HTERT RPE-1 (cell line): ENCODE results near the gene POLDIP2.
"Not testable (repeated sequence)": the region's sequence is repeated elsewhere in the genome, so short reads cannot be mapped to it uniquely, and the experiment has no call there.

Experiments used
- in situ Hi-C: fragments of 300-500 bp; cut with MboI; formaldehyde crosslinking; loops from 4 replicates; pipeline ENCODE4 v1.14.3; 2020; ENCODE audit warnings: low sequenced_read_pairs

The POLDIP2 gene

DNA sequence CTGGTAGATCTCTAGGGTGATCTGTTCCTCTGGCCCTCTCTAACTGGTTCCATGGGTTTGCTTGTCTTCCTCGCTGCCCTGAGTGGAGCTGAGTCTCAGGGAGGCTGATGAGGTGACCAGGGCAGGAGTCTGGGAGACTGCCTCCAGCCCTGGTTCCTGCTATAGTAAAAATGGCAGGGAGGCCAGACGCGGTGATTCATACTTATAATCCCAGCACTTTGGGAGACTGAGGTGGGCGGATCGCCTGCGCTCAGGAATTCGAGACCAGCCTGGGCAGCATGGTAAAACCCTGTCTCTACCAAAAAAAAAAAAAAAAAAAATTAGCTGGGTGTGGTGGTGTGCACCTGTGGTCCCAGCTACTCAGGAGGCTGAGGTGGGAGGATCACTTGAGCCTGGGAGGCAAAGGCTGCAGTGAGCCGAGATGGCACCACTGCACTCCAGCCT is 18.5 kb downstream of the POLDIP2 start:
- in situ Hi-C loops, result not testable (repeated sequence)

DNA sequence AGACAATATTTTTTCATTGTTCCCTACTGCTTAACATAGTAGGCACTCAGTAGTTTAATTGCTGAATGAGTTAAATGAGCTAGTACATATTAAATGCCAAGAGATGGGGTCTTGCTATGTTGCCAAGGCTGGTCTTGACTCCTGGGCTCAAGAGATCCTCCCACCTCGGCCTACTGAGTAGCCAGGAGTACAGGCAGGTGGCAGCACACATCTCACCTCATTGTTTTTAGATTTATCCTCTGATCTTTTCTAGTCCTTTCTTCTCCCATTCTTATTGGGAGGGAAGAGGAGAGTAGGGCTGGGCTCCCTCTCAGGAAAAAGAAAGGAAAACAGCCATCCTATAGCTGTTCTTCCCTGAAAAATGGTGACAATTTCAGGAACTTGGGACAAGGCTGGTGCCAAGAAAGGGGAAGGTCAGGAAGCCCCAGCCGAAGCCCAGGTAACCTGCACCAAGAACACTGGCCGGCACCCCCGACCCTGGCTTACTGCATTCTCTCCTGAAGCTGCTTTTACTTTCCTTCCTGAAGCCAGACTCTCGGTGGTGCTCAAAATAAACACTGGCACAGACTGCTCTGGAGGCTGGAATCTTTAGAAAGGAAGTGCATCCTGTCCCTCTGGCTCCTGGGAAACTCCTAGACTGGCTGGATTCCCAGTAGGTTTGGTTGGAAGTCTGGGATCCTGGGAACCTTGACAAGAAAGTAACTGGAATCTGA is 19.1 kb downstream of the POLDIP2 start:
- in situ Hi-C loops, result no loop called here

DNA sequence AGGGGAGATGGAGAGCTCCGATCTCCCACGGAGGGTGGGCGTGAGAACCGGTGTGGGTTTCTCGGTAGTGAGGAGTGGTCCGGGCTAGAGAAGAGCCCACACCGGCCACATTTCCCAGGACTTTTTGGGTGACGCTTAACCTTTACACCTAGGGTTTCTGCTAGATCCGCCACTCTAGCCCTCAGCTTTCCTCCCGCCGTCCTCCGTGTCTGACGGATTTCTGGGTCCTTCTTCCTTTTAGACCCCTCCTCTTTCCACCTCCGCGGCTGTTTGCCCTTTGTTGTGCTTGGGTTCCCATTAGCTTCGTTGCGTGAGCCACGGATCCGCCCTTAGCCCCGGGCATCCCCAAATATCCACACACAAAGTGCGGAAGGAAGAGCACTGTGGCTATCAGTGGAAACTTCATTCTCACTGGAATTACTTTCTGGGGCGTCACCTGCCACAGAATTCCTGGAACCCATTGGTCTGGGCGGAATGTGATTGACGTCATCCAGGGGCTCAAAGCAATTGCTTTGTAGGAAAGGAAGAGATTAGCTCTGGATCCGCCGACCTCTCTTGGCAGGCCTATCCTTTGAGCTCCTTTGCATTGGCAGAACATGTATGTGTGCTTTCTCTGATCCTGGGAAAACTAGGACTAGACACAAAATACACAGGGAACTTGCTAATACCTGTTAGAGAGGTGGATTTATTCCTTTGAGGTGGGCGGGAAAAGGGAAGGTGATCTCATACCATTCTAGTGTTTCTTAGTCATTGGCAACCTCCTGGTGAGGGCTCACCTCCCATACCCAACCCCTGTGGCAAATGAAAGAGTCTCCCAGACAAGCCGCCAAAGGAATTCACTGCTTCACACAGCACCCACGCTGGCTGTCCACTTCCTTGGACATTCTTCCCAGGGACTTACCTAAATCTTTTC is 21.1 kb downstream of the POLDIP2 start:
- in situ Hi-C loops, result no loop called here

- in situ Hi-C loops, result no loop called here
These were observed 21.9 kb downstream of the POLDIP2 start, which contains the start of the genes IFT20 and TNFAIP1 for GRCh38 chr17:28335201-28335958. Gene IFT20, minus strand, starts transcription at chr17:28335472. Its CDS starts 3,487 bp downstream, at chr17:28331985. Gene TNFAIP1, plus strand, starts transcription at chr17:28335761. Its CDS starts 3,761 bp downstream, at chr17:28339522.

GRCh38 chr17:28334666-28335200 is 22.6 kb downstream of the POLDIP2 start:
- in situ Hi-C loops, result no loop called here

DNA sequence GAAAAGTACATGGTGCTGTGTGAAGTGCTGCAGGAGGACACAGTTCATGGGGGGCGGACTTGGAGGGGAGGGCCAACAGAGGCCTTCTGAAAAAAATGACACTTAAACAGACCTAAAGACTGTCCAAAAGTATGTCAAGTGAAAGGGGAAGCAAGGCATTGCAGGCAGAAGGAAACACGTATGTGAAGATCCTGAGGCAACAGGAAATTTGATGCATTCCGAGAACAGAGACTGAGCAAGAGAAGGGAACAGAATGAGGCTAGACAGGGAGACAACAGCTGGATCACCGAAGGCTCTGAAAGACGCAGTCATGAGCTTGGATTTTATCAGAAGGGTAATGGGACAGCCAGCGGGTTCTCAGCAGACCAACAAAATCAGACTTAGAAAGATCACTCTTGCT is 23.2 kb downstream of the POLDIP2 start:
- in situ Hi-C loops, result no loop called here

- in situ Hi-C loops, result no loop called here
These were observed 24.1 kb downstream of the POLDIP2 start for GRCh38 chr17:28333083-28333746.

DNA sequence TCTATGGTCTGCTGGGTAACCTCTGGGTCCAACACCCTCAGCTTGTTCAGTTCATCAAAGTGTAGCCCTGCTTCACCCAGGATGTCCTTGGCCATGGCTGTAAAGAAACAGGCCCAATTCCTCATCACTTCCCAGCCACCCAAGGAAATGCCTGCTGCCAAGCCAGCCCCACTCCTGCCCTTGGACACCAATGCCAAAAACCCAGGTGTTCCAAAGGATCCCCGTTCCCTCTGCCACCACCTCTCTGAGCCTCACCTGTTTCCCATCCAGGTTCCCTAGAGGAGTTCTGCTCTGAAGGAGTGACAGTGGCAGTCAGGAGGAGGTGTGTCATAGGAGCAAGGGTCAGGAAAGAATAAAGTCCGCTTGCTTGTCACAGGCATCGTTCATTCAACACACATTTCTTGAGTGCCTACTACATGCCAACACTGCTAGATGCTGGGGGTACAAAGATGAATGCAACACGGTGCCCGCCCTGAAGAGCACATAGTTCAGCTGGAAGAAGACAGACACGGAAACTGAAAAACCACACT is 25.4 kb downstream of the POLDIP2 start:
- in situ Hi-C loops, result no loop called here

DNA sequence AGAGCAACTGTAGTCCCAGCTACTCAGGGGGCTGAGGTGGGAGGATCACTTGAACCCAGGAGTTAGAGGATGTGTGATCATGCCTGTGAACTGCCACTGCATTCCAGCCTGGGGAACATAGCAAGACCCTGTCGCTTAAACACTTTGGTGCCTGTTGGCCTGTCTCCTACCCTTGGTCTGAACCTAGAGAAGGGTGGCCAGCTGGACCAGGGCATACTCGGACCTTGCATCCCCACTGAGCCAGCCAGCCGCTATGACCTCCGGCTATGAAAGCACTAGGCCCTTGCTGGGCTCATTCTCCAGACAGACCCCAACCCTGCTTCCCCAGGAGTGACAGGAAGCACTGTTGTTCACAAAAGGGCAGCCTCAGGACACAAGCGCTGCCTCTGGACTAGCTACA is 26.7 kb downstream of the POLDIP2 start:
- in situ Hi-C loops, result no loop called here

DNA sequence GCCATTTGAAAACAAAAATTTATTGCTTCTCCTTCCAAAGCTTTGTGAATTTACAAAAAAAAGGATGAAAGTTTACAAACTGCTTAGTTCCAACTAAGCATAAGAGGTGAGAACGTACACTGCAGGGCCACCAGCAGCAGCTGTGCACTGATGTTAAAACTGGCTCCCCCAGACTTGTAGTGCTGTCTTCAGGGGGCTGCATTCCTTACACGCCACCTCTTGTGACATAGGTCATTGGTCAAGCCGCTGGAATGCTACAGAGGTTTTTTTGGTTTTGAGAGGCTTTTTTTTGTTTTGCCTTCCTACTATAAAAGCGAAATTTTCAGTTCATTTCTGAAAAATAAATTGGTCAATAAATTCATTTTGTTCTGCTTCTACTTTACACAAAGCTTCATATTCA is 29.0 kb downstream of the POLDIP2 start:
- in situ Hi-C loops, result no loop called here

GRCh38 chr17:28327709-28328108 is 29.6 kb downstream of the POLDIP2 start:
- in situ Hi-C loops, result no loop called here

- in situ Hi-C loops, result no loop called here
These were observed 30.2 kb downstream of the POLDIP2 start for GRCh38 chr17:28327031-28327607.

DNA sequence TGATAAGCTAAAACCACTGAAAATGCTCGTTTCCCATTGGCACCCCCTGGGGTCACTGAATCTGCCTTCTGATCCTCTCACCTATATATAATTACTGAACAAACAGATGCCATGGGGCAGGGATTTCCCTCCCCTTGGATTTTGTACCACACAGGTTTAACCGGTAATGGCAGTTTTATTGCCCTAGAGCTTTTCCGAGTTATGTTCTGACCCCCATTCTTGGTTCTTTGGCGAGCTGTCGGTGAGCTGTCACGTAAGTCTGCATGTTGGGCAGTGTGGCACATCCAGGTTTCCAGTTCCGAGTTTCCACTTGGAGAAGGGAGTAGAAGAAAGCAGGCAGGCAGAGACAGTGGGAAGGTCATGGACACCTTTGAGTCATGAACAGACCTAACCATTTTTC is 31.2 kb downstream of the POLDIP2 start:
- in situ Hi-C loops, result no loop called here

DNA sequence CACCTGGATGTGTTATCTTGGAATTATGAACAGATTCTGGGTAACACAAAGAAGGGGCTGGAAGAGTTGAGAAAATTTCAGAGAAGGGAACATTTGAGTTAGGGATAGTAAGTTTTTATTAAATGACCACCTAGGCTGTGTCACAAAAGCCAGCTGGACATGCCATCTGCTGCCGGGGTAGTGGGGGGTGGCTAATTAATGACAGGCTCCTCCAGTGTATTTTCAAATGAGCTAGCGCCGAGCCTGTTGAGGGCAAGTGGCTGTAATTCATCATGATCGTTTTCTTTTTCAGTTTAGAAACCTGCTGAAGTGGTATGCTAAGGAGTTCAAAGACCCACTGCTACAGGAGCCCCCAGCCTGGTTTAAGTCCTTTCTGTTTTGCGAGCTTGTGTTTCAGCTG is 32.1 kb downstream of the POLDIP2 start:
- in situ Hi-C loops, result no loop called here

DNA sequence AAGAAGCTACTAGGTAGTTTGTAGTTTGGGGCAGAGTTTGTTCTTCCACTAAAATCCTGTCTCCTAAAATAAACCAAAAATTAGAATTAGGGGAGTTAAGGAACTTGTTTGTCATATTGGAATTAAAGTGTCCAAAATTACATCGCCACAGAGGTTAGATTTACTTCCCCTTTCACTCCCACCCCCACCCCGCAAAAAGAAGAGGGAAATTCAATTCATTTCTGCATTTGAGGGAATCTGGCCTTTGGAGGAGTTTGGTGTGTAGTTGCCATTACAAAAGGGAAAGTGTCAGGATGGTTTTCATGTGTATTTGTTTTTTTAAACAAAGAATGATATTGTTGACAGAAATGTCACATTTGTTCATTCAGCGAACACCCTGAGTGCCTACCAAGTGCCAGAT is 32.5 kb downstream of the POLDIP2 start:
- in situ Hi-C loops, result no loop called here

DNA sequence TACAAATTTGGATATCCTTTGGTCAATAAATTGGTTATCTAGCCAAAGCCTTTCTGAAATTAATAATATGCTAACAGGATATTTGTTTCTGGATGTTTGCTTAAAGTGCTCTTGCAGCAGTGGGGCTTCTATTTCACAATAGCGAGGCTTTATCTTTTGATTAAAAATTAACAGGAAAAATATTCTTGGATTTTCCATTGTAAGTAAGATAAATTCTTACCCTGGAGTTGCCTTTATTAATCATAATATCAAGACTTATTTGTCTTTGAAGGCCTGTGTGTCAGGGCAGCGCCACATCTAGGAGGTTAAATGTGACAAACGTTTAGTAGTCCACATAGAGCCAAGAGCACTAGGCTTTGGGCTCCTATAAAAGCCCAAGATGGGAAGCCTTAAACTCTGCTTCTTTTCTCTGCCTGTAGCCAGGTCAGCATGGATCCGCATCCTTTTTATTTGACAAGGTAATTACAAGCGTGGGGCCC is 33.0 kb downstream of the POLDIP2 start:
- in situ Hi-C loops, result no loop called here

GRCh38 chr17:28320215-28321061 is 36.9 kb downstream of the POLDIP2 start:
- in situ Hi-C loops, result no loop called here

GRCh38 chr17:28319598-28319935 is 37.8 kb downstream of the POLDIP2 start:
- in situ Hi-C loops, result no loop called here
